Neutrophil (primary cell): ENCODE data around the gene SLC51B.

Experiments used
- H3K27ac ChIP-seq: fragments of 200-600 bp; sonication (generic); 2 replicates; pipeline ENCODE4 v1.5.1; 2016; ENCODE audit warnings: mild to moderate bottlenecking, moderate library complexity
- H3K27me3 ChIP-seq: fragments of 200-600 bp; sonication (generic); 2 replicates; pipeline ENCODE4 v1.6.0; 2016; ENCODE audit warnings: mild to moderate bottlenecking
- H3K36me3 ChIP-seq: fragments of 200-600 bp; sonication (generic); 2 replicates; pipeline ENCODE4 v1.5.1; 2017
- H3K4me1 ChIP-seq, 2 experiments: fragments of 200-600 bp in 1 of 2; sonication (generic) in 1 of 2; 1 replicate in 1 of 2; 2 replicates in 1 of 2; pipeline versions ENCODE4 v1.5.1 to v1.6.1; 2013 to 2016; ENCODE audit warnings: low read depth in 1 of 2, low read length in 1 of 2, mild to moderate bottlenecking in 1 of 2, moderate library complexity in 1 of 2; ENCODE audit not compliant: control insufficient read depth in 1 of 2, insufficient read depth in 1 of 2
- H3K4me3 ChIP-seq, 2 experiments: fragments of 200-600 bp in 1 of 2; sonication (generic) in 1 of 2; 1 replicate in 1 of 2; 2 replicates in 1 of 2; pipeline ENCODE4 v1.5.1; 2013 to 2016; ENCODE audit warnings: low read depth in 1 of 2, low read length in 1 of 2, mild to moderate bottlenecking in 1 of 2, moderate library complexity in 1 of 2
- H3K9me3 ChIP-seq: fragments of 200-600 bp; sonication (generic); 2 replicates; pipeline ENCODE4 v1.5.1; 2016
- CTCF ChIP-seq: fragments of 200-600 bp; sonication (generic); IDR thresholded peaks from 2 replicates; pipeline ENCODE4 v1.5.1; 2016; ENCODE audit warnings: antibody characterized with exemption

Gene SLC51B

GRCh38 chr15:65034719-65035118, 10.5 kb upstream of the SLC51B start:
- Histone ChIP-seq H3K36me3 (no peaks in the 10 kb centered on the region), H3K4me3 (no peak overlapping the region), H3K27ac (no peak overlapping the region), H3K9me3 (no peaks in the 10 kb centered on the region), H3K4me1 (peaks cover 6 to 7% of the 10 kb centered on the region in 2 experiments), H3K27me3 (peaks cover 32% of the 10 kb centered on the region)
- TF ChIP-seq CTCF = no peak

- peaks cover 16% of the 10 kb centered on the region for H3K27me3 ChIP-seq
- H3K27ac ChIP-seq = no peak overlapping the region
- no peak overlapping the region for H3K4me3 ChIP-seq
- TF ChIP-seq CTCF = no peak
- no peaks in the 10 kb centered on the region for H3K36me3 ChIP-seq
- H3K4me1 ChIP-seq = peaks cover 6 to 7% of the 10 kb centered on the region in 2 experiments
- no peaks in the 10 kb centered on the region for H3K9me3 ChIP-seq
Measured at GRCh38 chr15:65037309-65037708, 7.9 kb upstream of the SLC51B start.

GRCh38 chr15:65038428-65038827, 6.8 kb upstream of the SLC51B start:
- no peak overlapping the region for H3K4me3 ChIP-seq
- H3K27ac ChIP-seq = no peak overlapping the region
- TF ChIP-seq CTCF = no peak
- H3K27me3 ChIP-seq = peaks cover 5% of the 10 kb centered on the region
- peaks cover 0 to 1% of the 10 kb centered on the region in 2 experiments for H3K4me1 ChIP-seq
- H3K36me3 ChIP-seq = no peaks in the 10 kb centered on the region
- no peaks in the 10 kb centered on the region for H3K9me3 ChIP-seq

- no peaks in the 10 kb centered on the region for H3K36me3 ChIP-seq
- H3K4me1 ChIP-seq = no peaks in the 10 kb centered on the region
- no peak for TF ChIP-seq CTCF
- H3K27ac ChIP-seq = no peak overlapping the region
- H3K27me3 ChIP-seq = peaks cover under 1% of the 10 kb centered on the region
- H3K9me3 ChIP-seq = no peaks in the 10 kb centered on the region
- H3K4me3 ChIP-seq = no peak overlapping the region
Measured at GRCh38 chr15:65038836-65039235, 6.4 kb upstream of the SLC51B start.

- Histone ChIP-seq H3K27me3 (no peaks in the 10 kb centered on the region), H3K27ac (no peak overlapping the region), H3K4me3 (no peak overlapping the region), H3K4me1 (no peaks in the 10 kb centered on the region), H3K9me3 (no peaks in the 10 kb centered on the region), H3K36me3 (no peaks in the 10 kb centered on the region)
- TF ChIP-seq CTCF = no peak
Measured at GRCh38 chr15:65040461-65040860, 4.7 kb upstream of the SLC51B start.

GRCh38 chr15:65041787-65042186, 3.4 kb upstream of the SLC51B start:
- Histone ChIP-seq H3K4me3 (no peak overlapping the region), H3K27ac (no peak overlapping the region), H3K36me3 (no peaks in the 10 kb centered on the region), H3K4me1 (no peaks in the 10 kb centered on the region), H3K9me3 (no peaks in the 10 kb centered on the region), H3K27me3 (no peaks in the 10 kb centered on the region)
- TF ChIP-seq CTCF = no peak
